HK-2 (cell line): ENCODE results near the gene IFTAP.

Source experiments
- DNase-seq: peaks from one replicate; pipeline ENCODE4 v3.0.0-alpha.2; 2018; ENCODE audit not compliant: unreplicated experiment

Gene IFTAP

DNA sequence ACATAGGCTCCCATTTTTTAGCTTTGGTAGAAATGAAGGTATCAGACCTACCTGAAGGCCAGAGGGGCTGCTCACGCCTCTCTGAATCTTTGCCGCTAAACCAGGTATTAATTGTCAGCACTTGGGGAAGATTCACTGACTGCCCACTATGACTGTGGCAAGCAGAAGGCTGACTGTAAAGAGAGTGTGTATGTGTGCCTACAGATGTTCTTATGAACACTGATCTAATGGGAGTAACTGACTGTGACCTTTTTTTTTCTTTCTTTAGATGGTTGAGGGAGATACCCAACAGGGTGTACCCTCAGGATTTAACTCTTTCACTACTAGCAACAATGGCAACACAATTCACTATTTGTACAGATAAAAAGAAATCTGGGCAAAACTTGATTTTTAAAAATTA lies 3.7 kb downstream of the IFTAP start, which contains the start of gene RAG2:
Gene RAG2, minus strand, starts transcription at position 186 of the 400 bp plus-strand sequence. CDS start 4,068 bp downstream, outside the sequence.
- no peak for DNase-seq

DNA sequence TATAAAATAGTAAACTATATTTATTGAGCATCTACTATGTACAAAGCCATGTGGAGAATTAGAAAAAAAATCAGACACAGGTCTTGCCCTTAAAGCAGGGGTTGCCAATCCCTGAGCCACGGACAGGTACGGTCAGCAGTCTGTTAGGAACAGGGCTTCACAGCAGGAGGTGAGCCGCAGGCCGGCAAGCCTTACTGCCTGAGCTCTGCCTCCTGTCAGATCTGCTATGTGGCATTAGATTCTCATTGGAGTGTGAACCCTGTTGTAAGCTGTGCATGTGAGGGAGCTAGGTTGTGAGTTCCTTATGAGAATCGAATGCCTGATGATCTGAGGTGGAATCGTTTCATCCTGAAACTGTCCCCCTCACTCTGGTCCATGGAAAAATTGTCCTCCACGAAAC lies 5.9 kb downstream of the IFTAP start:
- DNase-seq, result no peak

GRCh38 chr11:36601155-36601554 lies 6.9 kb downstream of the IFTAP start:
- DNase-seq, result no peak

DNA sequence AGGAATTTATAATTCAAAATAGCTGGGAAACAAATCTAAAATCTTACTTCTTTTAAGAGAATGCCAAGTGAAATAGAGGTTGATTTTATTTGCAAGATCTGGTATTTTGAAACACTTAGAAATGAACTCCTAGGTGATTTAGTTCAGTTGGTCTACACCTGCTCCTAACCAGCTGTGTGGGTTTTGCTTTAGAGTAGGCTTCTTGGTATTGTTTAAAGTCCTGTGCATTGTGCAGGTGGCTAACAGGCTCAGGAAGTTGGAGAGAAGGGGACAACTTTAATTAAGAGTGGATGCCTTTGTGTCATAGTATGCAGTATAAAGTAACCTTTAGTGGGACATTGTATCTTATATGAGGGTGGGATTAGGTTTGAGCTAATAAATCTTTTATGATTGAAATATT lies 7.8 kb downstream of the IFTAP start:
- no peak for DNase-seq

DNA sequence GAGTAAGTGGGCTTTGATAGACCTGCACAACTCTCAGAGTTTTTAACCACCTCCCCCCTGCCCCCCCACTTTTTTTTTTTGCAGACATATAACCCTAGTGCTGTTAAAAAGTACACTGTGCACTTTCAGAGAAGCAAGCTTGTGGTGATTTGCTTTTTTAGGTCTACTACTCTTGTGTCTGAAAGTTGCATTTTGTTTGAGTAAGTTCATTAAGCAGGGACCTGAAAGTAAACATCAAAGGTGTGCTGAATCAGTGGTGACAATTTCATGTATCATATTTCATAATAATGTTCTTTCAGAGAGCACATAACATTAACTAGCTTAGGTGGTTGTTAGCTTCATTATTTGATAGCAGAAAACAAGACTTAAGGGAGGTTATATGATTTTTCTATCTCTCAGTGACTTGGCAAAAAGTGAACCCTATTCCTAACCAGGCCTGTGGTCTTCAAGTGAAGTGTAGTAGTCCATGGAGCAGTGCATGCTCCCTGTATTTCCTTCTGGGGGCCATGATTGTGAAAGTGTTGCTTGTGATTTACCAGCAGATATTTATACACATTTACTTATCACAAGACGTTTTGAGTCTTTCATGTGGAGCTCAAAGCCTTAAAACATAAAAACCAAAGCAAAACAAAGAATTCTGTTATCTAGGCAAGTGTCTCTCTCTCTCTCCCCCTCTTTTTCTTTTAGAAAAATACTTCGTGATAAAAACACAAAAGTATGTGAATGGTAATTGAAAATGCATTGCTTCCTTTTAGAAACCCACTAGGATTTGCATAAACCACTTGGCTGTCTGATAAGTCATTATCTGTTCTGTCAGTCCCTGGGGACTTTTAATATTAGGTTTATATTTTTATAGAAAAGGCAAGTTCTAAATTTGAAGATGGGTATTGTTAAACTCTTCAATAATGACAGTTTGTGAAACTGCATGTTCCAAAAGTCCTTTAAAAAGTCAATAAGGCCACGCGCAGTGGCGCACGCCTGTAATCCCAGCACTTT lies 11.2 kb downstream of the IFTAP start:
- no peak for DNase-seq

- DNase-seq, result no peak
Observed at GRCh38 chr11:36608491-36609199, 14.3 kb downstream of the IFTAP start.

DNA sequence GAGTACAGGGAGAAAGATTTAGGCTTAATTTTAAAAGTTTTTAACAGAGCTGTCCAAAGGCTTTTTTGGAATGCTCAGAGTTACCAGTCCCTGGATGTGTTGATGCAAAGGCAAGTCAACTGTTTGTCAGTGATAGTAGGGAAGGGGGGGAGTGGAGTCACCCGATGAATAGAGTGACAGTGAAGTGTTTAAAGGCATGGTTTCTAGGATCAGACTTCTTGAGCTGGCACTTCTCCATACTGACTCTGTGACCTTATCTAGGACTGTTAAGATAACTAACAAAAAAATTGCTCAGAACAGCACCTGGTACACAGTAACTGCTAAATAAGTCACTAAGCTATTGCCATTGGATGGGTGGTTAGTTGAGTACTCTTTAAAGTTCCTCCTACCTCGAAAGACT lies 15.1 kb downstream of the IFTAP start:
- no peak for DNase-seq

GRCh38 chr11:36615826-36616225 lies 21.5 kb downstream of the IFTAP start:
- no peak for DNase-seq

GRCh38 chr11:36617543-36618362 lies 23.5 kb downstream of the IFTAP start:
- DNase-seq, result no peak

- DNase-seq, result no peak
Observed at GRCh38 chr11:36618363-36619047, 24.2 kb downstream of the IFTAP start.

- DNase-seq, result no peak
Observed at GRCh38 chr11:36619502-36619901, 25.2 kb downstream of the IFTAP start.

- no peak for DNase-seq
Observed at GRCh38 chr11:36620246-36620645, 25.9 kb downstream of the IFTAP start.

DNA sequence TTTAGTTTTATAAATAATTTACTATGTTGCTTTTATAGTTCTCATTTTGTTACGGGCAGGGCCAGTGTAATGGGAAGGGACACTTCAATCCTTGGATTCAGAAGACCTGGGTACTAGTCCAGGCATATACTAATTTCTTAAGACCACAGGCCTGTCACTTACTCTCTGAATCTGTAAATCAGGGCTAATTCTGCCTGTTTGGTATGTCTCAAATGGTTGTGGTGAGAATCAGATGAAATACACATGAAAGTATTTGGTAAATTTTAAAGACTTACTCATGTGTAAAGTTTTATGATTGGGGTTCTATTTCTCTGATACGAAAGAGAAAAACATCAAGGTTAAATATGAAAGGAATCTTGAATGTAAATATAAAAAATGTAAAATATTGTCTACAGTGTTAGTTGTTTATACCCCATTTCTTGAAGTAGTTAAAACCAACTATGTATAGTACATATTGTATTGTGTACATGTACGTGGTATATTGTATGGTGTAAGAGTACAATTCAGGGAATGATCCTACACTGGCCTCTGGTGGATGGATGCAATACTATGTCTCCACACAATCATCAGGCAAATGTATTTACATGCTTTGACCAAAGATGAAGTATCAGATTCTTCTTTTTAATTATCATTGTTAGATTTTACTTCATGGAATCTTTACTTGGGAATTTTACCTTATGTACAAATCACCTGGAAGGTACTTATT lies 28.3 kb downstream of the IFTAP start:
- DNase-seq, result no peak

DNA sequence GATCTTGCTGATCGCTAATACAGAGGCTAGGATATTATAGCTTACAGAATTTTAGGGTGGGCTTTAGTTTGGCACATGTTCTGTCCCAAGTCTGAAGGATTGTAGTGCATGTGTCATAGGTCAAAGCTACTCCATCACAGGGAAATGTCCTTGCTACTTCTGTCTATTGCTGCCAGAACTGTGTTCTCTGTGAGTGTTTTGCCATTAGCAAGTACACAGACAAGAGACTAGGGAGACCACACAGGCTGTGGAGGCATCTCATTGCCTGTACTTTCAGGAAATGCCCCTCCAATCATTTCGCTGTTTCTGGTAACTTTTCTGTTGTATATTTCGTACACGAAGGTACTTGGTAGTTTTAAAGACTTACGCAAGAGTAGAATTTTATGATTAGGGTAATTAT lies 29.2 kb downstream of the IFTAP start:
- no peak for DNase-seq

DNA sequence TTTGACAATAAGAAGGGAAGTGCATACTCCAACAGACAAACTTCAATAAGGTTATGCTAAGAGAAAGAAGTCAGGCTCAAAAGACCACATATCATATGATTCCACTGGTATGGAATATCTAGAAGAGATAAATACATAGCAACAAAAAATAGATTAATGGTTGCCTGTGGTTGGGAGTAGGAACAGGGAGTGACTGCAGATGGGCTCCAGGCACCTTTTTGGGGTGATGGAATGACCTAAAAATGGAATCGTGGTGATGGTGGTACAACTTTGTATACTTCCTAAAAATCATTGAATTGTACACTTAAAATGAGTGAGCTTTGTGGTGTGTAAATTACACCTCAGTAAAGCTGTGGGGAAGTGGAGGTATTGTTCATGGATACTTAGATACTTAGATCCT lies 32.7 kb downstream of the IFTAP start:
- no peak for DNase-seq

DNA sequence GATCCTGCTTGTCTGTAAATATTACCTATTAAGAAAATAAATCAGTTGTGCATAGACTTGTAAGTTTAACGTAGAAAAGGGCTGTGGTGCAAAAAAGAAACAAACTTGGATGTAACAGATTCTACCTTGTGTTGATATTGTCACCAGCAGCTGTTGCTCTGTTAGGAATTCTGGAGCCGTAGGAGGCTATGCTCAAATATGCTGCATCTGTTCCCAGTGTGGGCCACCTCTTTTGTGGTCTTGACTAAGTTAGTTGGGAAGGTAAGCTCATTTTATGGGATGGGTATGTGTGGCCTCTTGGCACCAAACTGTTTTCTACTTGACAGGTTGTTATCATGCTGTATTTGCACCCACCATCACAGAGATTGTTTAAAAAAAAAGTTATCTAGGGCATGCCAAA lies 33.2 kb downstream of the IFTAP start:
- no peak for DNase-seq

GRCh38 chr11:36628141-36628540 lies 33.8 kb downstream of the IFTAP start:
- DNase-seq, result no peak

DNA sequence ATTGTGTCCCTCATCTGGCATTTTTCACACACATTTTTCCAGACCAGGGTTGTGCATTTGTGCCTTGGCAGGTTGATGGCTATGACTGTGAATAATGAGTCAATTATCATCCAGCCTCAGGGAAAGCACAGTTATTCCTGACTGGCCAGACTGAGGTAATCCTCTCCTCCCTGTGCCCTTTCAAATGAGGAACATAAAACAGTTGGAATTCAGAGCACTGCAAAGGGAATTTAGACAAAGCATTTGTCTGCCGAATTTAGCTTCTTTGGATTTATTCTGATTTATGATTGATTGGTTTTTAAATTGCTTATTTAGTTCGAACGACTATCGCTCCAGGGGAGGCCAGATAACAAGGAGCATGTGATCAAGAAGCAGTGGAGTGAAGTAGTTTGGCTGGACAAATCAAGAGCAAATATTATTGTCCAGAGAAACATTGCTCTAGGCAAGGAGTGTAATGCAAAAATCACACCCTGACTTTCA lies 34.5 kb downstream of the IFTAP start:
- DNase-seq, result no peak

DNA sequence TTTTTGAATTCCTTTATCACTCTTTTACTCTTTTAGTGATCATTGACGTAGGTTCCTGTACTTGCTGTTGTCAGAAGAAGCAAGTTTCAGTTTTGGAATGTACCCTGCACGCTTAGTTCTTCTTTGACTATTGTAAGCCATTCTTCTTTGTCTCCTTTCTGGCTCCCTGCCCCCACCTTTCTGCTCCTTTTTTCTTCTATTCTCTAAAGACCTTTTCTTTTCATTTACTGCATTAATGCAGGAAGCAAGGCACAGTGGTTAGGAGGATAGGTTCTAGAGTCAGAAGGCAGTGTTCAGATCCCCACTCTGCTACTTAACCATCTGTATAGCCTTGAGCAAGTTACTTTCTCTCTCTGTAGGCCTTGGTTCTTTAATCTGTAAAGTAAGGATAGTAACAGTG lies 37.5 kb downstream of the IFTAP start:
- no peak for DNase-seq

DNA sequence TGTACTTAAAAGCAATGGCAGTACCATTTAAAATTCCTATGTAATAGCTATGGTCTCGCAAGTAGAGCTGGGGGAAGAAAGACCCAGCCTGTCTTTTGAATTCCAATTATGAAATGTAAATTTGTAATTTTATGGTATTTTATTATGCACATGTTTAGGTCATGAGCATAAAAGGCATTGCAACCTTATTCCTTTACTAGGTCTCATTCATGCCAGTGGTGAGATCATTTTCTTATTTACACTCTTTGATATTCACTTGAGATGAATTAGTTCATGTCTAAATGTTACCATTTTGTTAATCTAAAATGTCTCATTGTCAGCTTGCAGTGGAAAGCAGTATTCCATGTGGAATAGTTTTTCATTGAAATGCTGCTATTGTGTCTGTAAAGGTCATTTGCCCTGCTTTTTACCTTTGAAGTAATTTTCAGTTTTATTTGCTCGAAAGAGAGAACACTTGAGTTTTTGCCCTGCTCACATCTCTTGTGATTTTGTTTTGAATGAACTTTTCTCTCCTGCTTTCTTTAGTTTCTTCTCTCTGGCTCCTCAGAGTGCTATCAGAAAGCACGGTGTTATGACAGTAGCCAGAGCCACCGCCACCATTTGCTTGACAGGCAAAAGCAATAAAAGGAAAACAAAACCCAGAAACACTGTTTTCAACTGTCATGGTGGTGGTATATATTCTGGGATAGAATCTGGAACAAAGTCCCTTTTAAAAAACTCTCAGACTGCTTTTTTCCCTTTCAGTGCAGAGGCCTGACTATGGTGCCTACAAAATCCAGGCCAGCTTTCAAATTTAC lies 41.0 kb downstream of the IFTAP start:
- no peak for DNase-seq
